H1 (cell line): Measurements from ENCODE around the gene KLHL24. TPM values are rescaled to one million over a fixed set of nuclear protein-coding genes. Genes with fewer than 3 reads are reported as not detected.
A peak's percentile ranks its signal among the peaks of the same experiment; 100 is the strongest.

Source experiments
- CTCF ChIA-PET: fragments of 300-600 bp; sonication (Branson Sonifier 250); formaldehyde crosslinking; loops from one replicate; lab custom pipeline; 2021; ENCODE audit not compliant: partially characterized antibody; lab: Charles Lee
- POLR2A ChIA-PET: fragments of 300-600 bp; sonication (Branson Sonifier 250); formaldehyde crosslinking; loops from one replicate; lab custom pipeline; 2021; ENCODE audit warnings: inconsistent platforms; ENCODE audit not compliant: partially characterized antibody; lab: Charles Lee
- DNase-seq, 2 experiments: peaks; one replicate each; pipeline versions ENCODE4 v3.0.0 to v3.0.0-alpha.2; 2010 to 2022; ENCODE audit warnings: low spot score in 2 of 2, low read depth in 1 of 2, mixed read lengths in 1 of 2
- FAIRE-seq: peaks from 2 replicates; lab custom pipeline; 2011; peaks lifted over from hg19 to GRCh38; lab: Jason Lieb, UNC
- H2AFZ ChIP-seq: 2 replicates; pipeline ENCODE4 v1.8.1; 2012; ENCODE audit warnings: low read length, inconsistent platforms
- H2AK5ac ChIP-seq: 2 replicates; pipeline ENCODE4 v1.6.1; 2013; ENCODE audit warnings: low read depth, low read length
- H2BK120ac ChIP-seq: replicated peaks from 2 replicates; pipeline ENCODE3; 2013; ENCODE audit warnings: low read depth, low read length, inconsistent platforms
- H2BK12ac ChIP-seq: 2 replicates; pipeline ENCODE4 v1.6.1; 2013; ENCODE audit warnings: low read depth, low read length
- H2BK15ac ChIP-seq: 2 replicates; pipeline ENCODE4 v1.6.1; 2013; ENCODE audit warnings: low read length
- H2BK20ac ChIP-seq: 2 replicates; pipeline ENCODE4 v1.6.1; 2013; ENCODE audit warnings: low read length
- H2BK5ac ChIP-seq: 2 replicates; pipeline ENCODE4 v1.6.1; 2013; ENCODE audit warnings: low read depth, low read length
- H3K14ac ChIP-seq: 2 replicates; pipeline ENCODE4 v1.6.1; 2013; ENCODE audit warnings: inconsistent platforms; ENCODE audit not compliant: insufficient read length
- H3K18ac ChIP-seq: 2 replicates; pipeline ENCODE4 v1.6.1; 2013; ENCODE audit warnings: low read length; ENCODE audit errors: extremely low read depth
- H3K23ac ChIP-seq: 2 replicates; pipeline ENCODE4 v1.6.1; 2013; ENCODE audit warnings: inconsistent platforms; ENCODE audit not compliant: insufficient read length
- H3K23me2 ChIP-seq: 2 replicates; pipeline ENCODE4 v1.6.1; 2013; ENCODE audit warnings: low read depth, low read length
- H3K27ac ChIP-seq: 2 replicates; pipeline ENCODE4 v1.6.1; 2011; ENCODE audit warnings: low read depth, low read length, inconsistent platforms
- H3K27me3 ChIP-seq, 4 experiments: replicated peaks in 1 of 4; 1 replicate in 1 of 4; 2 replicates in 3 of 4; pipeline versions ENCODE4 v1.6.1 to v1.8.1; 2011 to 2013; ENCODE audit warnings: low read length in 3 of 4, mild to moderate bottlenecking in 3 of 4, inconsistent platforms in 2 of 4, mixed read lengths in 2 of 4, moderate library complexity in 1 of 4; ENCODE audit not compliant: control insufficient read depth in 3 of 4, insufficient read depth in 3 of 4; ENCODE audit errors: extremely low read depth in 1 of 4
- H3K36me3 ChIP-seq, 4 experiments: 2 replicates each; pipeline versions ENCODE4 v1.6.1 to v1.8.1; 2011 to 2013; ENCODE audit warnings: mild to moderate bottlenecking in 4 of 4, low read length in 3 of 4, moderate library complexity in 2 of 4, control low read depth in 1 of 4, inconsistent platforms in 1 of 4; ENCODE audit not compliant: insufficient read depth in 4 of 4, control insufficient read depth in 2 of 4
- H3K4ac ChIP-seq: replicated peaks from 2 replicates; pipeline ENCODE3; 2013; ENCODE audit warnings: low read length, low read depth, mixed read lengths, inconsistent platforms; ENCODE audit not compliant: insufficient read length
- H3K4me1 ChIP-seq, 4 experiments: replicated peaks in 1 of 4; 1 replicate in 1 of 4; 2 replicates in 3 of 4; pipeline versions ENCODE4 v1.6.1 to v1.8.1; 2011 to 2013; ENCODE audit warnings: low read length in 3 of 4, inconsistent platforms in 2 of 4, mixed read lengths in 1 of 4; ENCODE audit not compliant: insufficient read depth in 4 of 4, control insufficient read depth in 3 of 4
- H3K4me2 ChIP-seq, 2 experiments: 2 replicates each; pipeline versions ENCODE4 v1.6.1 to v1.8.1; 2011 to 2013; ENCODE audit warnings: low read depth in 2 of 2, low read length in 2 of 2, control low read depth in 1 of 2, inconsistent platforms in 1 of 2, mild to moderate bottlenecking in 1 of 2; ENCODE audit not compliant: insufficient read depth in 1 of 2
- H3K4me3 ChIP-seq, 4 experiments: fragments of 200-600, 300-600 bp in 1 of 4; sonication (generic), shearing (Covaris generic), sonication (Bioruptor Twin) in 1 of 4; 2 replicates each; pipeline versions ENCODE4 v1.5.1 to v1.8.1; 2011 to 2016; ENCODE audit warnings: low read length in 4 of 4, low read depth in 3 of 4, control low read depth in 2 of 4, inconsistent platforms in 2 of 4, mild to moderate bottlenecking in 2 of 4, mixed read lengths in 1 of 4, moderate library complexity in 1 of 4; ENCODE audit not compliant: insufficient read depth in 2 of 4; ENCODE audit errors: extremely low read depth in 1 of 4
- H3K56ac ChIP-seq: replicated peaks from 2 replicates; pipeline ENCODE3; 2013; ENCODE audit warnings: low read depth, mild to moderate bottlenecking, mixed read lengths, low read length, inconsistent platforms; ENCODE audit not compliant: insufficient read length
- H3K79me1 ChIP-seq: 2 replicates; pipeline ENCODE4 v1.6.1; 2013; ENCODE audit warnings: low read depth, low read length, control low read depth
- H3K79me2 ChIP-seq, 2 experiments: 2 replicates each; pipeline versions ENCODE4 v1.6.1 to v1.8.1; 2012 to 2013; ENCODE audit warnings: low read length in 2 of 2, mild to moderate bottlenecking in 2 of 2, inconsistent platforms in 1 of 2; ENCODE audit not compliant: insufficient read depth in 2 of 2, control insufficient read depth in 1 of 2
- H3K9ac ChIP-seq, 4 experiments: replicated peaks in 1 of 4; 1 replicate in 1 of 4; 2 replicates in 3 of 4; pipeline versions ENCODE4 v1.6.1 to v1.8.1; 2011 to 2013; ENCODE audit warnings: low read depth in 3 of 4, low read length in 3 of 4, control low read depth in 2 of 4, mild to moderate bottlenecking in 2 of 4, moderate library complexity in 2 of 4, inconsistent platforms in 1 of 4; ENCODE audit errors: extremely low read depth in 1 of 4
- H3K9me3 ChIP-seq, 2 experiments: 2 replicates each; pipeline versions ENCODE4 v1.6.1 to v1.8.1; 2012 to 2013; ENCODE audit warnings: mild to moderate bottlenecking in 2 of 2, moderate library complexity in 2 of 2, control low read depth in 1 of 2, inconsistent platforms in 1 of 2, low read depth in 1 of 2, low read length in 1 of 2, mixed read lengths in 1 of 2; ENCODE audit not compliant: insufficient read depth in 2 of 2
- H4K20me1 ChIP-seq, 2 experiments: replicated peaks in 1 of 2; 2 replicates each; pipeline versions ENCODE3 to v1.8.1; 2011 to 2013; ENCODE audit warnings: inconsistent platforms in 2 of 2, low read length in 2 of 2, mild to moderate bottlenecking in 1 of 2; ENCODE audit not compliant: insufficient read depth in 2 of 2, control insufficient read depth in 1 of 2
- H4K5ac ChIP-seq: 2 replicates; pipeline ENCODE4 v1.6.1; 2013; ENCODE audit warnings: low read length, low read depth, mixed read lengths, inconsistent platforms; ENCODE audit not compliant: insufficient read length
- H4K8ac ChIP-seq: 2 replicates; pipeline ENCODE4 v1.8.0; 2013; ENCODE audit warnings: mild to moderate bottlenecking, moderate library complexity, low read length, inconsistent platforms; ENCODE audit not compliant: insufficient read depth; ENCODE audit errors: extremely low read depth
- H4K91ac ChIP-seq: replicated peaks from 2 replicates; pipeline ENCODE3; 2013; ENCODE audit warnings: low read length, mixed read lengths, inconsistent platforms; ENCODE audit not compliant: insufficient read length
- ATF2 ChIP-seq: IDR thresholded peaks from 2 replicates; pipeline ENCODE4 v1.6.1; 2012; ENCODE audit warnings: low read length, inconsistent platforms
- BCL11A ChIP-seq, 2 experiments: IDR thresholded peaks; one replicate each; pipeline ENCODE4 v1.6.1; 2011; ENCODE audit warnings: low read depth in 2 of 2, low read length in 2 of 2, mild to moderate bottlenecking in 2 of 2
- CEBPB ChIP-seq: IDR thresholded peaks from 2 replicates; pipeline ENCODE4 v1.6.1; 2012; ENCODE audit warnings: low read depth, low read length
- CTBP2 ChIP-seq: IDR thresholded peaks from 2 replicates; pipeline ENCODE4 v1.7.0; 2011; ENCODE audit warnings: borderline replicate concordance, mild to moderate bottlenecking, moderate library complexity, mixed read lengths, low read length; ENCODE audit not compliant: insufficient read depth, insufficient read length
- HDAC6 ChIP-seq: IDR thresholded peaks from one replicate; pipeline ENCODE4 v1.7.1; 2012; ENCODE audit warnings: low read depth, mild to moderate bottlenecking, inconsistent platforms, low read length, moderate library complexity
- JUN ChIP-seq: IDR thresholded peaks from 2 replicates; pipeline ENCODE4 v1.6.1; 2011; ENCODE audit warnings: low read depth, mild to moderate bottlenecking, improper control_type of control experiment, low read length
- JUND ChIP-seq: IDR thresholded peaks from 2 replicates; pipeline ENCODE4 v1.6.1; 2011; ENCODE audit warnings: mild to moderate bottlenecking, improper control_type of control experiment, low read length
- KDM4A ChIP-seq: IDR thresholded peaks from one replicate; pipeline ENCODE4 v1.7.1; 2012; ENCODE audit warnings: low read depth, mild to moderate bottlenecking, moderate library complexity, low read length, inconsistent platforms; ENCODE audit not compliant: severe bottlenecking
- NRF1 ChIP-seq: IDR thresholded peaks from 2 replicates; pipeline ENCODE4 v1.6.1; 2011; ENCODE audit warnings: mild to moderate bottlenecking, low read depth, low read length, improper control_type of control experiment
- RXRA ChIP-seq: IDR thresholded peaks from 2 replicates; pipeline ENCODE4 v1.6.1; 2011; ENCODE audit warnings: low read depth, mild to moderate bottlenecking, low read length, moderate library complexity; ENCODE audit not compliant: insufficient read depth
- SP1 ChIP-seq: IDR thresholded peaks from 2 replicates; pipeline ENCODE4 v1.6.1; 2011; ENCODE audit warnings: low read depth, low read length
- TAF1 ChIP-seq: IDR thresholded peaks from 2 replicates; pipeline ENCODE4 v1.6.1; 2011; ENCODE audit warnings: mild to moderate bottlenecking, low read depth, low read length
- WGBS, 2 experiments: shearing (Covaris generic) in 1 of 2; methylation state at CpG; one replicate each; pipeline versions ENCODE4 v1.1.6 to v1.1.7; 2013 to 2015; ENCODE audit warnings: low lambda C conversion rate in 2 of 2, mixed read lengths in 2 of 2, inconsistent platforms in 1 of 2, low coverage in 1 of 2, missing lambda C conversion rate in 1 of 2; ENCODE audit not compliant: insufficient replicate concordance in 2 of 2, insufficient coverage in 1 of 2, insufficient read length in 1 of 2; ENCODE audit errors: extremely low coverage in 1 of 2, missing lambda C conversion rate in 1 of 2; 5-methylcytosine and 5-hydroxymethylcytosine counted together
- polyA plus RNA-seq, 7 experiments: library from polyadenylated mRNA; depleted of rRNA in 3 of 7; stranded (reverse) in 5 of 7; unstranded in 2 of 7; fragments of >200 nt in 5 of 7; fragments of 200-250 nt in 2 of 7; gene quantifications; 1 replicate in 5 of 7; 2 replicates in 1 of 7; 4 replicates in 1 of 7; pipeline versions ENCODE4 v1.2.1 to v1.2.3, GENCODE V29; 2011 to 2013; ENCODE audit warnings: missing spikeins in 2 of 7, mixed read lengths in 2 of 7
- total RNA-seq: library from RNA; stranded (reverse); fragmentation: NEBNext Ultra II Directional; extraction: Animal tissue kit (Norgen Biotek cat#: 25700); gene quantifications from 2 replicates; pipeline ENCODE4 v1.2.1, GENCODE V29; 2021

Gene KLHL24
- total and polyA plus RNA-seq, 2 of the 8 experiments (the other 6 are each of a cell fraction or from before 2014, with no cell fraction given), result 12.5 to 36.2 TPM

GRCh38 chr3:183698756-183699155, 63.3 kb downstream of the KLHL24 start:
- FAIRE-seq (no peak), DNase-seq (no peak)
- Histone ChIP-seq H2AFZ (no peak overlapping the region), H3K14ac (no peak overlapping the region), H3K36me3 (peaks cover 0 to 6% (median 0%) of the 10 kb centered on the region in 4 experiments; a peak in 2 of 8 replicates), H2BK20ac (no peak overlapping the region), H3K9me3 (no peaks in the 10 kb centered on the region), H2BK12ac (no peak overlapping the region), H3K4me1 (peaks cover 0 to 15% (median 3%) of the 10 kb centered on the region in 4 experiments; a peak in 4 of 7 replicates), H4K8ac (no peak overlapping the region), H3K4ac (no peak overlapping the region), H4K5ac (no peak overlapping the region), H3K79me2 (peaks cover 42 to 58% of the 10 kb centered on the region in 2 experiments), H3K4me3 (peak overlapping the region; percentile 59 to 96 (median 94)), H3K23me2 (peaks cover 10% of the 10 kb centered on the region; the same call in 1 of the 2 replicates), H2BK15ac (no peak overlapping the region), H3K79me1 (peaks cover 2% of the 10 kb centered on the region; the same call in 1 of the 2 replicates), H3K23ac (no peak overlapping the region), H4K91ac (no peak overlapping the region), H3K9ac (peak overlapping the region; percentile 77 to 95 (median 92); a peak in 5 of 7 replicates), H2BK5ac (no peak overlapping the region; the same call in 1 of the 2 replicates), H3K56ac (no peak overlapping the region), H3K4me2 (peak overlapping the region; percentile 71 to 100), H2AK5ac (no peak overlapping the region), H3K27me3 (no peaks in the 10 kb centered on the region), H3K18ac (no peak overlapping the region), H2BK120ac (no peak overlapping the region), H3K27ac (no peak overlapping the region), H4K20me1 (peaks cover 6 to 9% of the 10 kb centered on the region in 2 experiments)
- POLR2A ChIA-PET, result interaction anchor here (1.0 to 3.5 kb wide), 7 partner anchors 11 to 268 kb away, joined by 3 to 33 read pairs (median 4); partner anchors contain the start of gene KLHL24
- WGBS, 2 experiments, result 7% methylated on average over 9 of the region's 9 CpGs; no CpG with 5 or more reads in 1 of the 2 experiments
- CTCF ChIA-PET, result interaction anchor here (0.7 to 1.0 kb wide), 3 partner anchors 16 to 166 kb away, joined by 3 to 4 read pairs (median 3); no protein-coding TSS in a partner anchor
- TF ChIP-seq SP1 (no peak), JUN (no peak), BCL11A (IDR thresholded peaks at IDR 0.05; ENCODE audit: low read depth in 2 of 2, low read length in 2 of 2) (no peak), RXRA (no peak), NRF1 (no peak), CTBP2 (no peak), HDAC6 (no peak), CEBPB (no peak), TAF1 (no peak), JUND (no peak), KDM4A (no peak), ATF2 (no peak)
